Neural progenitor cell (in vitro differentiated cells): ENCODE measurements around the gene ATG3. TPM values are rescaled to one million over a fixed set of nuclear protein-coding genes. Genes with fewer than 3 reads are reported as not detected.

Source experiments
- DNase-seq: peaks from one replicate; pipeline ENCODE4 v3.0.0-alpha.2; 2016; ENCODE audit warnings: low spot score
- H2AFZ ChIP-seq: fragments of 200-600 bp; sonication (generic); replicated peaks from 2 replicates; pipeline ENCODE4 v1.6.1; 2016; ENCODE audit warnings: antibody characterized with exemption
- H3F3A ChIP-seq: fragments of 200-600 bp; sonication (generic); 2 replicates; pipeline ENCODE4 v1.6.1; 2016; ENCODE audit warnings: antibody characterized with exemption, low read depth
- H3K27ac ChIP-seq: fragments of 200-600 bp; sonication (generic); 2 replicates; pipeline ENCODE4 v1.5.1; 2016; ENCODE audit warnings: mild to moderate bottlenecking
- H3K27me3 ChIP-seq: fragments of 200-600 bp; sonication (generic); 2 replicates; pipeline ENCODE4 v1.6.1; 2016; ENCODE audit warnings: mild to moderate bottlenecking, moderate library complexity
- H3K36me3 ChIP-seq: fragments of 200-600 bp; sonication (generic); 2 replicates; pipeline ENCODE4 v1.5.1; 2016
- H3K4me1 ChIP-seq: fragments of 200-600 bp; sonication (generic); 2 replicates; pipeline ENCODE4 v1.6.1; 2016; ENCODE audit warnings: mixed run types
- H3K4me2 ChIP-seq: fragments of 200-600 bp; sonication (generic); 2 replicates; pipeline ENCODE4 v1.6.1; 2016
- H3K4me3 ChIP-seq: fragments of 200-600 bp; sonication (generic); 2 replicates; pipeline ENCODE4 v1.5.1; 2016
- H3K79me2 ChIP-seq: fragments of 200-600 bp; sonication (generic); 2 replicates; pipeline ENCODE4 v1.6.1; 2016; ENCODE audit warnings: low read depth
- H3K9ac ChIP-seq: fragments of 200-600 bp; sonication (generic); 2 replicates; pipeline ENCODE4 v1.6.1; 2016
- H3K9me3 ChIP-seq: fragments of 200-600 bp; sonication (generic); 2 replicates; pipeline ENCODE4 v1.5.1; 2016; ENCODE audit warnings: low read depth
- H4K20me1 ChIP-seq: fragments of 200-600 bp; sonication (generic); 2 replicates; pipeline ENCODE4 v1.6.1; 2016; ENCODE audit warnings: low read depth
- H3K27ac Mint-ChIP-seq: 3 replicates; pipeline ENCODE4 v1.8.0; 2021; ENCODE audit warnings: mixed read lengths
- H3K27me3 Mint-ChIP-seq: 2 replicates; pipeline ENCODE4 v1.8.0; 2022; ENCODE audit warnings: low read depth, mild to moderate bottlenecking, inconsistent platforms, moderate library complexity, mixed read lengths; ENCODE audit not compliant: insufficient read depth
- H3K36me3 Mint-ChIP-seq: 3 replicates; pipeline ENCODE4 v1.8.0; 2021; ENCODE audit warnings: mixed read lengths
- H3K4me1 Mint-ChIP-seq: 3 replicates; pipeline ENCODE4 v1.8.0; 2021; ENCODE audit warnings: mixed read lengths
- H3K4me3 Mint-ChIP-seq: 3 replicates; pipeline ENCODE4 v1.8.0; 2021; ENCODE audit warnings: mild to moderate bottlenecking, moderate library complexity, mixed read lengths
- H3K9me3 Mint-ChIP-seq: 3 replicates; pipeline ENCODE4 v1.8.0; 2020; ENCODE audit warnings: mixed read lengths
- CTCF ChIP-seq: fragments of 200-600 bp; sonication (generic); IDR thresholded peaks from 2 replicates; pipeline ENCODE4 v1.5.1; 2017; ENCODE audit warnings: antibody characterized with exemption, mild to moderate bottlenecking
- EZH2 ChIP-seq: fragments of 200-600 bp; sonication (generic); IDR thresholded peaks from 2 replicates; pipeline ENCODE4 v1.6.1; 2017; ENCODE audit warnings: antibody characterized with exemption, mild to moderate bottlenecking, moderate library complexity
- EZH2phosphoT487 ChIP-seq: fragments of 200-600 bp; sonication (generic); IDR thresholded peaks from 2 replicates; pipeline ENCODE4 v1.6.1; 2017; ENCODE audit warnings: antibody characterized with exemption
- total RNA-seq: library from RNA; depleted of rRNA; stranded (reverse); fragments of >200 nt; gene quantifications from 2 replicates; pipeline ENCODE4 v1.2.3, GENCODE V29; 2015; ENCODE audit warnings: low replicate concordance

The ATG3 gene
- total RNA-seq, 1 donor from 2014 or later: 55.8 TPM

GRCh38 chr3:112508860-112509259 is 52.9 kb downstream of the ATG3 start:
- no peak overlapping the region for H2AFZ ChIP-seq
- no peak overlapping the region for H3K4me3 ChIP-seq
- no peak for TF ChIP-seq CTCF
- TF ChIP-seq EZH2phosphoT487: no peak
- TF ChIP-seq EZH2: no peak
- no peaks in the 10 kb centered on the region for H3K79me2 ChIP-seq
- H3K4me1 ChIP-seq: no peaks in the 10 kb centered on the region
- Mint-ChIP-seq H3K9me3 (peaks cover 16% of the 10 kb centered on the region), H3K4me3 (no peak overlapping the region), H3K4me1 (no peaks in the 10 kb centered on the region), H3K36me3 (peaks cover 4% of the 10 kb centered on the region), H3K27me3 (no peaks in the 10 kb centered on the region), H3K27ac (no peak overlapping the region)
- no peak overlapping the region for H3K9ac ChIP-seq
- no peaks in the 10 kb centered on the region for H3F3A ChIP-seq
- H3K27me3 ChIP-seq: no peaks in the 10 kb centered on the region
- peaks cover 8% of the 10 kb centered on the region for H3K9me3 ChIP-seq
- no peak overlapping the region for H3K4me2 ChIP-seq
- DNase-seq: no peak
- H3K27ac ChIP-seq: no peak overlapping the region
- no peaks in the 10 kb centered on the region for H3K36me3 ChIP-seq
- no peaks in the 10 kb centered on the region for H4K20me1 ChIP-seq

- H4K20me1 ChIP-seq: no peaks in the 10 kb centered on the region
- no peaks in the 10 kb centered on the region for H3K36me3 ChIP-seq
- no peaks in the 10 kb centered on the region for H3K27me3 Mint-ChIP-seq
- H3K4me3 ChIP-seq: no peak overlapping the region
- no peak overlapping the region for H3K9ac ChIP-seq
- no peaks in the 10 kb centered on the region for H3K4me1 Mint-ChIP-seq
- H2AFZ ChIP-seq: no peak overlapping the region
- no peaks in the 10 kb centered on the region for H3K4me1 ChIP-seq
- no peaks in the 10 kb centered on the region for H3K79me2 ChIP-seq
- H3K9me3 ChIP-seq: peaks cover 2% of the 10 kb centered on the region
- H3K27me3 ChIP-seq: no peaks in the 10 kb centered on the region
- DNase-seq: no peak
- TF ChIP-seq EZH2phosphoT487: no peak
- no peak for TF ChIP-seq CTCF
- no peak for TF ChIP-seq EZH2
- H3K4me3 Mint-ChIP-seq: no peak overlapping the region
- no peak overlapping the region for H3K27ac Mint-ChIP-seq
- peaks cover 4% of the 10 kb centered on the region for H3K36me3 Mint-ChIP-seq
- H3F3A ChIP-seq: no peaks in the 10 kb centered on the region
- no peak overlapping the region for H3K27ac ChIP-seq
- H3K9me3 Mint-ChIP-seq: peaks cover 13% of the 10 kb centered on the region
- H3K4me2 ChIP-seq: no peak overlapping the region
These were observed 53.5 kb downstream of the ATG3 start for GRCh38 chr3:112508261-112508660.

GRCh38 chr3:112505907-112506306 is 55.9 kb downstream of the ATG3 start:
- no peak for TF ChIP-seq EZH2
- TF ChIP-seq CTCF: no peak
- no peak for TF ChIP-seq EZH2phosphoT487
- Mint-ChIP-seq H3K9me3 (peaks cover 2% of the 10 kb centered on the region), H3K4me1 (no peaks in the 10 kb centered on the region), H3K4me3 (no peak overlapping the region), H3K27me3 (no peaks in the 10 kb centered on the region), H3K36me3 (peaks cover 2% of the 10 kb centered on the region), H3K27ac (no peak overlapping the region)
- no peaks in the 10 kb centered on the region for H3K36me3 ChIP-seq
- no peak overlapping the region for H3K9ac ChIP-seq
- no peaks in the 10 kb centered on the region for H3K27me3 ChIP-seq
- H3K9me3 ChIP-seq: no peaks in the 10 kb centered on the region
- DNase-seq: no peak
- H3K27ac ChIP-seq: no peak overlapping the region
- H3K79me2 ChIP-seq: no peaks in the 10 kb centered on the region
- H2AFZ ChIP-seq: no peak overlapping the region
- no peaks in the 10 kb centered on the region for H4K20me1 ChIP-seq
- H3F3A ChIP-seq: no peaks in the 10 kb centered on the region
- H3K4me1 ChIP-seq: no peaks in the 10 kb centered on the region
- H3K4me2 ChIP-seq: no peak overlapping the region
- H3K4me3 ChIP-seq: no peak overlapping the region
